GM21360 (cell line): ENCODE data around the gene CKAP4.
"Not testable (repeated sequence)": the region's sequence is repeated elsewhere in the genome, so short reads cannot be mapped to it uniquely, and the experiment has no call there.

Source experiments
- ATAC-seq: cut with Tn5 transposase; IDR thresholded peaks from one replicate; pipeline ENCODE4 v1.9.1; 2021; ENCODE audit warnings: mild to moderate bottlenecking, moderate library complexity; ENCODE audit not compliant: unreplicated experiment

Gene CKAP4

GRCh38 chr12:106247674-106248311 lies at the start of gene CKAP4:
TSS of gene CKAP4 (minus strand) at chr12:106248020. CDS start at chr12:106247851, 169 bp downstream.
- ATAC-seq, result peak; percentile 45

GRCh38 chr12:106297075-106297474 lies 49.3 kb upstream of the CKAP4 start:
- ATAC-seq, result no peak

GRCh38 chr12:106296179-106296877 lies 48.5 kb upstream of the CKAP4 start:
- ATAC-seq, result no peak

- no peak for ATAC-seq
Measured at GRCh38 chr12:106292339-106292738, 44.5 kb upstream of the CKAP4 start.

- no peak for ATAC-seq
Measured at GRCh38 chr12:106291342-106291741, 43.5 kb upstream of the CKAP4 start.

- ATAC-seq, result no peak
Measured at GRCh38 chr12:106290666-106291065, 42.8 kb upstream of the CKAP4 start.

GRCh38 chr12:106289196-106289681 lies 41.4 kb upstream of the CKAP4 start:
- ATAC-seq, result no peak

GRCh38 chr12:106288494-106289195 lies 40.8 kb upstream of the CKAP4 start:
- ATAC-seq, result no peak

GRCh38 chr12:106288101-106288493 lies 40.3 kb upstream of the CKAP4 start:
- ATAC-seq, result no peak

- ATAC-seq, result no peak
Measured at GRCh38 chr12:106287364-106287763, 39.5 kb upstream of the CKAP4 start.

GRCh38 chr12:106286576-106287162 lies 38.8 kb upstream of the CKAP4 start:
- not testable (repeated sequence) for ATAC-seq

- no peak for ATAC-seq
Measured at GRCh38 chr12:106285982-106286381, 38.2 kb upstream of the CKAP4 start.

GRCh38 chr12:106284358-106285105 lies 36.7 kb upstream of the CKAP4 start:
- ATAC-seq, result no peak

GRCh38 chr12:106282457-106283097 lies 34.8 kb upstream of the CKAP4 start:
- ATAC-seq, result peak; percentile 62

- no peak for ATAC-seq
Measured at GRCh38 chr12:106281804-106282203, 34.0 kb upstream of the CKAP4 start.

GRCh38 chr12:106281056-106281782 lies 33.4 kb upstream of the CKAP4 start:
- ATAC-seq, result no peak

- no peak for ATAC-seq
Measured at GRCh38 chr12:106280106-106280505, 32.3 kb upstream of the CKAP4 start.

GRCh38 chr12:106276032-106276740 lies 28.4 kb upstream of the CKAP4 start:
- ATAC-seq, result peak; percentile 72

- no peak for ATAC-seq
Measured at GRCh38 chr12:106275458-106275857, 27.6 kb upstream of the CKAP4 start.
